Right ventricle myocardium superior (tissue), 1 donor: ENCODE measurements around the gene ZNF576. TPM values are rescaled to one million over a fixed set of nuclear protein-coding genes. Genes with fewer than 3 reads are reported as not detected.
A peak's percentile ranks its signal among the peaks of the same experiment; 100 is the strongest.
"Not testable (repeated sequence)": the region's sequence is repeated elsewhere in the genome, so short reads cannot be mapped to it uniquely, and the experiment has no call there.

Experiments used
- ATAC-seq: fragments of 200-7000 bp; cut with Tn5 transposase; one replicate; pipeline ENCODE4 v1.9.1; 2020; ENCODE audit warnings: mild to moderate bottlenecking; ENCODE audit not compliant: poor library complexity
- DNase-seq: peaks from one replicate; pipeline ENCODE4 v3.0.0-alpha.2; 2020
- intact Hi-C: fragments of 100-400 bp; cut with DNase I; formaldehyde crosslinking; loops from one replicate; pipeline ENCODE4 v1.11.2; 2022
- long read RNA-seq: library from polyadenylated mRNA; unstranded; transcript quantifications from one replicate; pipeline ENCODE4 v2.0.0, GENCODE V29; 2021
- total RNA-seq: library from RNA; stranded (reverse); fragmentation: NEBNext Ultra II Directional; extraction: Animal tissue kit (Norgen Biotek cat#: 25700); gene quantifications from one replicate; pipeline ENCODE4 v1.2.1, GENCODE V29; 2021
- donor health status: DM: no; HTN: yes; CAD: no; lungs with severe emphysema.

The ZNF576 gene, protein sequence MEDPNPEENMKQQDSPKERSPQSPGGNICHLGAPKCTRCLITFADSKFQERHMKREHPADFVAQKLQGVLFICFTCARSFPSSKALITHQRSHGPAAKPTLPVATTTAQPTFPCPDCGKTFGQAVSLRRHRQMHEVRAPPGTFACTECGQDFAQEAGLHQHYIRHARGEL
- 12.3 TPM for total RNA-seq
- long read RNA-seq, transcript ZNF576-201 (3 exons, 2,566 nt), result major isoform, 7 of 11 reads
- long read RNA-seq, partial matches to known transcripts, result 1 of 11 reads
- long read RNA-seq, other reads (novel, unspliced or antisense), result 2 of 11 reads

DNA sequence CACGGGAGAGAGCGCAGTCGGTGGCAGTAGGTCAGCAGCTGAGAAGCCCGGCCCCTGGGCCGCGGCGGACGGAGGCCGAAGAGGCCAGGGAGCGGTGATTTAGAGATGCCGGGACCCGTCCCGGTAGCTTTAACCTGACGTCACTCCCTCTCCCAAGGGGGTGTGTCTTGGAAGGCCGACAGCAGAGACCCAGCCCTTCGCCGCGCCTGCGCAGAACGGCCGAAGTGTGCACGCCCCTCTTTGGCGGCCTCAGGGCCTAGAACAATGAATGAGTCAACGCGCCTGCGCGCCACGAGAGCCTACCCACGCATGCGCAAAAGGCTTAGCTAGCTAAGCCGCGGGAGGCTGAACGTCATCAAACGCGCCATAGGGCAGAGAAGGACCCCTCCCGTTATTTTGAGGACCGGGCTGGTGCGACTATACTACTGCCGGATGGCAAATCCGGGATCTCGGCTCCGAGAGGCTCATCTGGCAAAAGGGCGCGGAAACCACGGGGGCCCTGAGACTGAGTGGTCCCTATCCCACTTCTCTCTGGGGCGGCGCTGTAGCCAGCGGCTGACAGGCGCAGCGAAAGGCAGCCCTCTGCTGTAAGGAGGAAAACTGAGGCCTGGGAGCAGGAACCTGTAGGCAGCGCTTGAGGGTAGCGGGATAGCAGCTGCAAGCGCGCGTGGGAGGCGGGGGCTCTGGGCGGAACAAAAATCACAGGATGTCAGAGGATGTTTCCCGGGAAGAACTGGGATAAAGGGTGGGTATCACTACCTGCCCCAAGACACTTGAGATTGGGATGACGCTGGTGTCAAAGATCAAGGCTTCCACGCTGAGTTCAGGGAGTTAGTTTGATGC lies at the start of gene ZNF576, which contains the start of gene IRGQ:
ZNF576 (plus strand) TSS at position 597 of the 843 bp plus-strand sequence. CDS start 514 bp downstream, outside the sequence.
IRGQ (minus strand) TSS at position 136 of the 843 bp plus-strand sequence. CDS start 796 bp downstream, outside the sequence.
- intact Hi-C loops, result no loop called here
- DNase-seq, result peak; percentile 100
- peak; percentile 95 for ATAC-seq

DNA sequence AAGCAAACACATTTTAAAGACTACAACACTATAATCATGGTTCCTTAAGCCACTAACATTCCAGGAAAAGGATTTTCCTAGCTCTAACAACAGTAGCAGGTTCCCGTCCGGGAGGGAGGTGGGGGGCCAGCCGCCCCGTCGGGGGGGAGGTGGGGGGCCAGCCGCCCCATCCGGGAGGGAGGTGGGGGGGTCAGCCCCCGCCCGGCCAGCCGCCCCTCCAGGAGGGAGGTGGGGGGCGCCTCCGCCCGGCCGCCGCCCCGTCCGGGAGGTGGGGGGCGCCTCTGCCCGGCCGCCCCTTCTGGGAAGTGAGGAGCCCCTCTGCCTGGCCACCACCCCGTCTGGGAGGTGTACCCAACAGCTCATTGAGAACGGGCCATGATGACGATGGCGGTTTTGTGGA lies 48.5 kb upstream of the ZNF576 start:
- DNase-seq, ATAC-seq, intact Hi-C loops: not testable (repeated sequence)

DNA sequence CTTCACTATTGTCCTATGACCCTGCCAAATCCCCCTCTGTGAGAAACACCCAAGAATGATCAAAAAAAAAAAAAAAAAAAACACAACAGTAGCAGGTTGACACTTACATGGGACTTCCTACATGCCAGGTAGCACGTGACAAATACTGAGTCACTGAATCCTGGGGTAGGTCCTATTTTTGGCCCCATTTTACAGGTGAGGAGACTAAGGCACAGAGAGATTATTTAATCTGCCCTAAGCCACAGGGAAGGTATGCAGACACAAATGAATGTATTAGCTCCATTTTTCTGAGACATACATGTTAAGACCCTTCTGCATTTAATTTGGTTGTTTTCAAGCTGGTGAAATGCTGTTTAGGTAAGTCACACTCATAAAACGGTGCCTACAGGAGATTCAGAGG lies 47.7 kb upstream of the ZNF576 start:
- ATAC-seq (no peak), DNase-seq (no peak)
- intact Hi-C loops, result no loop called here

DNA sequence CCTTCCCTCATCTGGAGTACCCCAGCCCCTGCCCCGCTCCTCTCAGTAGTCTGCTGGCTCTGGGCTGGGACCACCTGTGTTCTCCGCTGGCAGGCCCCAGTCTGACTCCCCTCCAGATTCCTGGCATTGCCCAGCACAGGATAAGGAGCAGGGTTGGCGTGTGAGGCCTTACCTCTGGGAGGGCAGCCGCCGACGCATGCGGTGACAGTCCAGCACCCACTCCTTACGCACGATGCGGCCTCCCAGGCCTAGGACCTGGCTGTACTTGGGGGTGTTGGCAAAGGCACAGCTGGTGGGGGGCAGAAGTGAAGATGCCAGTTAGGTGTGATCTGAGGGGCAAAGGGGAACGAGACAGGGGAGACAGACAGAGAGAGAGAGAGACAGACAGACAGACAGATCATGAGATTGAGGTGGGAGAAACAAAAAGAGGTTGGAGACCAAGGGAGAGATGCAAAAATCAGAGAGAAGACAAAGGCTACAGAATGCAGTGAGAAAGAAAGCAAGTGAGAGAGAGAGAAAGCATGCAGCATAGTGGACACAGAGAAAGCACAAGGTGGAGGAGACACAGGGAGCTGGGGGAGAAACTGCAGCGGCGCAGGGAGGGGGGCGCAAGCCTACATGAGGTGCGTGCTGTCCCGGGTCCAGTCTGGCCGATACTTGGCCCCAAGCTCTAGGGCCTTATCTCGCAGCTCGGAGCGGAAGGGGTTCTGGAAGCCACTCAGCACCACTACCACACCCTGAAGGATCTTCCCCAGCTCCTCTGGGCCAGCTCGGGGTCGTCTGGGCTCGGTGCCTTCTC lies 44.8 kb upstream of the ZNF576 start:
- DNase-seq, result no peak
- intact Hi-C loops, result no loop called here
- no peak for ATAC-seq

DNA sequence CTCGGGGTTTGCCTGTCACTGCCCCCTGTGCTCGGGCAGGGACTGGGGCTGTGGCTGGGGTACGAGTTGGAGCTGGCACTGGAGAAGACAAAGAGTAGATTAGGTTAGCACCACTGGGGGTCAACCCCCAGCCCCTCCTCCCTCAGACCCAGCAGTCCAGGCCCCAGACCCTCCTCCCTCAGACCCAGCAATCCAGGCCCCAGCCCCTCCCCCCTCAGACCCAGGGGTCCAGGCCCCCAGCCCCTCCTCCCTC lies 44.3 kb upstream of the ZNF576 start:
- ATAC-seq, result no peak
- no peak for DNase-seq
- intact Hi-C loops, result no loop called here

DNA sequence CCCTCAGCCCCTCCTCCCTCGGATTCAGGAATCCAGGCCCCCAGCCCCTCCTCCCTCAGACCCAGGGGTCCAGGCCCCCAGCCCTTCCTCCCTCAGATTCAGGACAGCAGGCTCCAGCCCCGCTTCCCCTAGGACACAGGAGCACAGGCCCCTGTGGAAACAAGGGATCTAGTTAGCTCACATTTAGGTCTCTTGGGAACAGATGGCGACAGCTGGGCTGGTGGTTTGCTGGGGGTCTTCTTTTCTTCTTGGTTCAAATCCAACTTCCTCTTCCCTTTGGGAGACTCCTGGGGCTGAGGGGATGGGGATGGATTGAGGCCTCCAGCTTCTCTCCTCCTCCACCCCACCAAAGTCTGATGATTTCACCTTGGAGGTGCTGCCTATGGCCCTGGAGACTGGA lies 43.8 kb upstream of the ZNF576 start:
- intact Hi-C loops, result no loop called here
- no peak for ATAC-seq

DNA sequence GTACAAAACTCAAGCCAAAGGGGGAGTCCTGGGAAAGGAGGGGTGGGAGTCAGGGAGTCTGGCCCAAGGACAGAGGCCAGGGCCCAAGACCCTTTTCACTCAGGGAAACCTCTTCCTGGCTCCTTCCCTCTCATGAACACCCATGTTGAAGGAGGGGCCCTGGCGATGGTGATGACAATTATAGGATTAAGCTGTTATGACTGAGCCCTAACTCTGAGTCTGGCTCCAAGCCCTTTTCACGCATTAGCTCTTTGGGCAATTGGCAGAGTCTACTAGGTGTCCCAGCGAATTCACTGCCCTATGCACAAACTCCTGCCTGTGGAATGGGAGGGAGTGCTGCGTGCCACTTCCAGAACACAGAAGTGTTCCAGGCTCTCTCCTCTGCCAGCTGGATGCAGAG lies 42.7 kb upstream of the ZNF576 start:
- DNase-seq, result no peak
- ATAC-seq, result no peak
- intact Hi-C loops, result no loop called here

More for the DNA sequence above, 43.8 kb upstream of the ZNF576 start:
- DNase-seq, result no peak

DNA sequence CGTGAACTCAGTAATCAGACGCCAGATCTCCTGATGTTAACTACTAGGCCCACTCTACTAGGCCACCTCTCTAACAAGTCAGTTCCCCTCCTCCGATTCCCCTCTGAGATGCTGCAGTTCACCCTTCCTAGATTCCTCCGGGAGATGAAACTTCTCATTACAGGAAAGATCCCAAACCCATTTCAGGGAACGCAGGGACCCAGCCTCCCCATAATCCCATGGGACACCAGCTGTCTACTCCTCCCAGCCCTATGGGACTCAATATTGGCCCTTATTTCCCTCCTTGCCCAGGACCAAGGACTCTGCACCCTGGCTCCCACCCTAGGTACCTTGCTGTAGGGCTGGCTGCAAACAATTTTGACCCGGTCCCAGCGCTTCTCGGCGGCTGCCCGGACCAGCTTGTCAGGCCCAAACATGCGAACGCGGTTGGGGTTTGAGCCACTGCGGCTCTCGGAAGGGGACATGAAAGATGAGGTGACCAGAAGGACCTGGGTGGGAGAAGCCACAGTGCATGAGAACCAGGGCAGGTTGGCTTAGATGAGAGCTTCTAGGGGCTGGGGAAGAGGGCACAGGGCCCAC lies 42.0 kb upstream of the ZNF576 start:
- no peak for ATAC-seq
- intact Hi-C loops, result no loop called here
- no peak for DNase-seq

DNA sequence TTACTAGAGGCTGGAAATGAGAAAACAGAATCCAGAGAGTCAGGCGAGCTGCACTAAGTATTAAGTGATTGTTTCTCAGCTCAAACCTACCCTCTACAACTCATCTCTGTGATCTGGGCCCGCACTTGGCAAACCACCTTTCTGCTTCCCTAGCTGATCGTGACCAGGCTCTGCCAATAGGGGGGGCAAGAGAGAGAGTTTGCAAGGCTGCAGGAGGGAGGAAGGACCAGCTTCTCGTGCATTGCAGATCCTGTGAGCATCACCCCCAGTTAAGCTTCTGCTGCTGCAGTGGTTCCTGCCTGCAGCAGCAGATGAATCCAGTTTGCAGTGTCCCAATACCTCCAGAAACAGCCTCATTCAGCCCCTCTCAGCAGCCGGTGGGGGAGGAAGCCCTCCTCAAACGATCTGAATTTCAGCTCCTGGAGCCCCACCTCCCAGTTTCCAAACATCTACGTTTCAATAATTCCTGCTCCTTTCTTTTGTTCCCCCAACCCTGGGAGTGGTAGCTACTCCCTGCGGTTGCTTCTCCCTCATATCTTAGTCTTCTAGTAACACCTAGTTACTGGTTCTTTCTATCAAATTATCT lies 41.1 kb upstream of the ZNF576 start:
- peak; percentile 67 for DNase-seq
- intact Hi-C loops, result no loop called here
- ATAC-seq, result peak; percentile 34

DNA sequence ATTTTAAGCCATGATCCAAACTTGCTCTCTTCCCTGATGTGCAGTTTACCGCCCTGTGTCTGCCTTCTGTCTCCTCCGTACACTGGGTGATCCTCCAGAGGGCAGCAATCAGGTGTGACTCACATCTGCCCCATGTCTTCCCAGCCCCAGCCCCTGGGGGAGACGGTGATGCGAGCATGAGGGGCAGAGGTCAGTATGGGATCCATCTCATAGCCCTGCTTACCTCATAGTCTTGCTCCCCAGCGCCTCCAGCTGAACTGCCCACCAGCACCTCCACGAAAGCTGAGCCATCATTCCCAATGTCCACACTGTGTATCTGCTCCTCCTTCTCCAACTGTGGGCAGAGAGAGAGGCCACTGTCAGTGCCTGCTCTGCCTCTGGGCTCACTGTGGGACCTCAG lies 35.7 kb upstream of the ZNF576 start:
- ATAC-seq, result no peak

DNA sequence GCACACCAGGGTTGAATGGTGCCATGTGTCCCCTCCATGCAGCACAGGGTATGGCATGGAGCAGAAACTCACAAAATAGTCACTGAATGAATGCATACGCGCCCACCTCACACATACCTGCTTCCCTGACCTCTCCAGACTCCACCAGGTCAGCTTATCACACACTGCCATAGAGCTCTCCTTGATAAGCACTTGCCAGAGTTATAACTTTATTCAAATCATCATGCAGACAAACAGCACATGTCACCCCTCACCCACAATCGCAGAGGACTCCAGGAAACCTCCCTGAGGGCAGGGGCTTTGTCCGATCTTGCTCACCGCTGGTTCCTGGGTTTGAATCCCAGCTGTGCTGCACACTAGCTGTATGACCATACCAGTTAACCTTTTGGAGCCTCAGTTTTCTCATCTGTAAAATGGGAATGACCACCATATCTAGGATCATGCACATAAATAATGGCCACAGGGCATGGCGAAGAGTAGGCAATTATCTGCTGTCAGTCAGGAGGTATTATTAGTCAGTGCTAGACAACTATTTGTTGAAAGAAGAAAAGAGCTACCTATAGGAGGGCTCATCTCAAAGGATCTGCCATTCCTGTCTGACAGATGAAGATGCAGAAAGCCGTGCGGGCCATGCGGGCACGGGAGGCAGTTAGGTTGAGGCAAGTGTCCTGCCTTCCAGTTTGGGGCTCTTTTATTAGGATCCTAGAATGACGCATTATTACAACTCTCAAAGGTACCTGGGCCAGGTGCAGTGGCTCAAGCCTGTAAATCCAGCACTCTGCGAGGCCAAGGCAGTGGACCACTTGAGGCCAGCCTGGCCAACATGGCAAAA lies 35.0 kb upstream of the ZNF576 start:
- no peak for ATAC-seq
- DNase-seq, result peak; percentile 10
- intact Hi-C loops, result no loop called here

More for the DNA sequence above, 35.7 kb upstream of the ZNF576 start:
- no peak for DNase-seq
- intact Hi-C loops, result no loop called here

DNA sequence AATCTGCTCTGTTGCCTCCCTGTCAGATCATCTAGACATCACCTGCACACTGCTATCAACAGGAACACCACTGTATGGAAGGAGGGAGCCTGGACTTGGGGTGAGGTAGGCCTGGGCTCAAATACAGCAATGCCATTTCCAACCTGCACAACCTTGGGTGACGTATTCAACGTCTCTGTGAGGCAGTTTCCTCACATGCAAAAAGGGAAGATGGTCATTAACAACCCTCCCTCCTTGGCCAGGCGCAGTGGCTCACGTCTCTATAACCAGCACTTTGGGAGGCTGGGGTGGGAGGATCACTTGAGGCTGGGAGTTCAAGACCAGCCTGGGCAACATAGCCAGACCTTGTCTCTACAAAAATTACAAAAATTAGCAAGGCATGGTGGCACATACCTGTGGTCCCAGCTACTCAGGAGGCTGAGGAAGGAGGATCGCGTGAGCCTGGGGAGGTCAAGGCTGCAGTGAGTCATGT lies 34.1 kb upstream of the ZNF576 start:
- ATAC-seq (no peak), DNase-seq (peak; percentile 31)
- intact Hi-C loops, result no loop called here

DNA sequence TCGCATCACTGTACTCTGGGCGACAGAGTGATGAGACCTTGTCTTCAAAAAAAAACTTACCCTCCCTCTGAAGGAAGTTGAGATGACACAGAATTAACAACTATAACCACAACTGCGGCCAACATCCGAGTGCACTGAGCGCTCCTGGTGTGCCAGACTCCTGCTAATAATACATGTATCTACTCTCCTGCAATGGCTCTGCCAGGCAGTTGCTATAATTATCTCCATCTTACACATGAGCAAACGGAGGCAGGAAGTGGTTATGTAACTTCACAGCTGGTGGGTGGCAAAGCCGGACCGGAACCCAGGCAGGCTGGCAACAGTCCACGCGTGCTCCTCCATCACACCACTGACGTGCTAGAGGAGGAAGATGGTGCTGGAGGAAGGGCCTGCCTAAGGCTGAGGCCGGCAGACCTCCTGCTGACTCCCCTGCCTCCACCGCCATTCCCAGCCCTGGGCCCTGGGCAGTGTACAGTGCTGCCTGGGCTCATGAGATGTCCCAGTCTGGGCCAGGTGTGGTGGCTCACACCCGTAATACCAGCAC lies 33.6 kb upstream of the ZNF576 start:
- DNase-seq (peak; percentile 92), ATAC-seq (peak; percentile 96)
- intact Hi-C loops, result no loop called here

DNA sequence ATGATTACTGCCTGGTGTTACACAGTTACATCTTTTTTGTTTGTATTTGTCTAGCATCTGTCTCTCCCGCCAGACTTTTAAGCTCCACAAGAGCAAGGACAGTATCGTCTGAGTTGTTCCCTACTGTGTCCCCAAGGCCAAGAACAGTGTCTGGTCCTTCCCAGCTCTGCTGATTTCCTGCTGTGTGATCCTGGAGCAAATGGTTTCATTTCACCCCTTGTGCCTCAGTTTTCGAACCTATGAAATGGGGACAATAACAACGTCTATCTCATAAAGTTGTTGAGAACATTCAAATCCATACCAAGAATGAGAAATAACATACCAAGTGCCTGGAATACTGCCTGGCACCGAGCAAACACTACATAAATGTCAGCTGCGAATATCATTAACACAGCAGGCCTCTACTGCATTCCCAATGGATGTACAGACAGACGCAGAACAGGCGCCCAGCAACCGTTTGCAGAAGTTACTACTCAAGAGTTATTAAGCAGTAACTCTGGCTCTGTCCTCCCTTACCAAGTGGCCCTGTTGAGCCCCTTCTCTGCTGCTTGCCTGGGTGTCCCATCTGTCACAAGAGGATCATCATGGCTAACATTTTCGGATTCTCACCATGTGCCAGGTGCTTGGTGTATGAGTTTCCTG lies 32.5 kb upstream of the ZNF576 start:
- ATAC-seq (no peak), DNase-seq (peak; percentile 0)
- intact Hi-C loops, result no loop called here

DNA sequence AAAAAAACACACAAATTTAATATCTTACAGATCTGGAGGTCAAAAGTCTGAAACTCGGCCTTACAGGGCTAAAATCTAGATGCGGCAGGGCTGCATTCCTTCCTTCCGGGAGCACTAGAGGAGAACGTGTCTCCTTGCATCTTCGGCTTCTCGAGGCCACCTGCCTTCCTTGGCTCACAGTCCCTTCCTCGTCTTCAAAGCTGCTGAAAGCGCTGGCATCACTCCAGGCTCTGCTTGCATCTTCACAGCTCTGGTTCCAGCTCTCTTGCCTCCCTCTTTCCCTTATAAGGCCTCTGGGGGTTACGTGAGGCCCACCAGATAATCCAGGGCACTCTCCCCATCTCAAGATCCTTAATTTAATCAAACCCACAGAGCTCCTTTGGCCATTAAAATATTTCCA lies 31.6 kb upstream of the ZNF576 start:
- DNase-seq (no peak), ATAC-seq (no peak)
- intact Hi-C loops, result no loop called here

DNA sequence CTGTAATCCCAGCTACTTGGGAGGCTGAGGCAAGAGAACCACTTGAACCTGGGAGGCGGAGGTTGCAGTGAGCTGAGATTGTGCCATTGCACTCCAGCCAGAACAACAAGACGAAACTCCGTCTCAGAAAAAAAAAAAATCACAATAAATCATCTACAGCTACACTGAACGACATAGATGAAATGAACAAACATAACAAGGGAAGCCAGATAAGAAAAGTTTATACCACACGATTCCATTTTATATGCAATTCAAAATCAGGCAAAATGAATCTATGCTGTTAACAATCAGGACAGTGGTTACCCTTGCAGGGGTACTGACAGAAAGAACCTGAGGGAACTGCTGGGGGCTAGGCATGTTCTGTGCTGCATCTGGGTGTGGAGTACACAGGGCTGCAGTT lies 26.7 kb upstream of the ZNF576 start:
- DNase-seq (no peak), ATAC-seq (no peak)
- intact Hi-C loops, result no loop called here

DNA sequence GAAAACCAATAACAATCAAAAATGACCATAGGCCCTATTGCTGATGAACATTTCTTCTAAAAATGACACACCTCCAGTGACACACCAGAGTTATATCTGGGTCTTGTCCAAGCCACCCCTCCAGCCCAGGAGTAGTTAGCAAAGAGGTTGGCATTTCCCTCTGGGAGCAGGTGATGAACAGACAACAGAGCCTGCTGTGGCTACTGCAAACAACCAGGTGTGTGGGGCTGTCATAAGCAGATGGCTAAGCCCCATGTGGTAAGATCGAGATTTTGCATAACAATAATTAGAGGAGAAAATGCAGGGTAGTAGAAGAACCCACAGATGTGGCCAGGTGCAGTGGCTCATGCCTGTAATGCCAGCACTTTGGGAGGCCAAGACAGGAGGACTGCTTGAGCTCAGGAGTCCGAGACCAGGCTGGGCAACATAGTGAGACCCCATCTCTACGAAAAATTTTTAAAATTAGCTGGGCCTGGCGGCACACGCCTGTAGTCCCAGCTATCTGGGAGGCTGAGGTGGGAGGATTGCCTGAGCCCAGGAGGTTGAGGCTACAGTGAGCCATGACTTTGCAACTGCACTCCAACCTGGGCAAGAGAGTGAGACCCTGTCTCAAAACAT lies 26.1 kb upstream of the ZNF576 start:
- no peak for DNase-seq
- ATAC-seq, result no peak
- intact Hi-C loops, result no loop called here
